Measurements from ENCODE around the gene SLC1A5. TPM values are rescaled to one million over a fixed set of nuclear protein-coding genes. Genes with fewer than 3 reads are reported as not detected.

The SLC1A5 gene
- 116 and 189 TPM in 2 replicates for total RNA-seq (2014; rRNA removed; shearing (Covaris generic); ENCODE audit: low replicate concordance)

- Histone ChIP-seq H3K79me2 (ENCODE audit: low read length) (peaks cover 49% of the 10 kb centered on the region), H3K4me3 (ENCODE audit: low read length) (peak within 1 kb of the TSS; percentile 92), H3K36me3 (ENCODE audit: insufficient read depth, low read length) (peaks cover 15% of the 10 kb centered on the region), H4K20me1 (ENCODE audit: insufficient read depth, low read depth, low read length) (peaks cover 36% of the 10 kb centered on the region), H3K9ac (ENCODE audit: low read length) (peak within 1 kb of the TSS; percentile 87), H3K4me1 (ENCODE audit: low read length) (peaks cover 28% of the 10 kb centered on the region), H3K27me3 (ENCODE audit: low read length) (no peaks in the 10 kb centered on the region), H3K4me2 (ENCODE audit: low read depth, low read length, poor library complexity, severe bottlenecking) (peak within 1 kb of the TSS; percentile 75), H3K27ac (ENCODE audit: low read length) (peak within 1 kb of the TSS; percentile 88), H2AFZ (ENCODE audit: low read length) (no peak within 1 kb of the TSS), H3K9me3 (ENCODE audit: low read length) (no peaks in the 10 kb centered on the region), H3K9me2 (replicated peaks; ENCODE audit: insufficient read depth, low read length) (no peaks in the 10 kb centered on the region)
- peak; percentile 99 for DNase-seq
These were observed at the start of gene SLC1A5 for GRCh38 chr19:46788262-46788967. Gene SLC1A5 (minus strand): TSS chr19:46788594. CDS start chr19:46787965, 629 bp downstream.

GRCh38 chr19:46838160-46838559 is 49.8 kb upstream of the SLC1A5 start:
- no peak overlapping the region for H2AFZ ChIP-seq (ENCODE audit: low read length)
- H3K79me2 ChIP-seq (ENCODE audit: low read length), result no peaks in the 10 kb centered on the region
- DNase-seq, result no peak
- H3K4me3 ChIP-seq (ENCODE audit: low read length), result no peak overlapping the region
- no peak overlapping the region for H3K4me2 ChIP-seq (ENCODE audit: low read depth, low read length, poor library complexity, severe bottlenecking)
- H3K9me3 ChIP-seq (ENCODE audit: low read length), result no peaks in the 10 kb centered on the region
- no peaks in the 10 kb centered on the region for H3K36me3 ChIP-seq (ENCODE audit: insufficient read depth, low read length)
- no peaks in the 10 kb centered on the region for H3K4me1 ChIP-seq (ENCODE audit: low read length)
- no peaks in the 10 kb centered on the region for H3K9me2 ChIP-seq (replicated peaks; ENCODE audit: insufficient read depth, low read length)
- H3K9ac ChIP-seq (ENCODE audit: low read length), result no peak overlapping the region
- no peaks in the 10 kb centered on the region for H3K27me3 ChIP-seq (ENCODE audit: low read length)
- H3K27ac ChIP-seq (ENCODE audit: low read length), result no peak overlapping the region
- no peaks in the 10 kb centered on the region for H4K20me1 ChIP-seq (ENCODE audit: insufficient read depth, low read depth, low read length)

DNA sequence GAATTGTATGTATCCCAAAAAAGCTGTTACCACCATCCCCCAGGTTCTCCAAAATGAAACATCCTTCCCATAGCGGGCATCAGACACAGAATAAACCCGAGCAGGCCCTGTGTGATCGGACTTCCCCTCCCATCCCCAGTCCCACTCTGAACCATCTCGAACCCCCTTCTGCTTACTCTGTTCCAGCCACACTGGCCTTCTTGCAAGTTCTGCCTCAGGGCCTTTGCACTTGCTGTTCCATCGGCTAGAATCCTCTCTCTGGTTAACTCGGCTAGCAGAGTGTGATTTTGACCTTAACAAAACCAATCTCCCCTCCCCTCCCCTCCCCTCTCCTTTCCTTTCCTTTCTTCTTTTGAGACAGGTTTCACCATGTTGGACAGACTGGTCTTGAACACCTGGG is 46.6 kb upstream of the SLC1A5 start:
- Histone ChIP-seq H3K36me3 (ENCODE audit: insufficient read depth, low read length) (no peaks in the 10 kb centered on the region), H3K9me3 (ENCODE audit: low read length) (no peaks in the 10 kb centered on the region)

GRCh38 chr19:46834121-46834520 is 45.7 kb upstream of the SLC1A5 start:
- no peaks in the 10 kb centered on the region for H4K20me1 ChIP-seq (ENCODE audit: insufficient read depth, low read depth, low read length)
- no peak overlapping the region for H2AFZ ChIP-seq (ENCODE audit: low read length)
- DNase-seq, result no peak
- no peak overlapping the region for H3K9ac ChIP-seq (ENCODE audit: low read length)
- H3K27ac ChIP-seq (ENCODE audit: low read length), result no peak overlapping the region
- H3K4me3 ChIP-seq (ENCODE audit: low read length), result no peak overlapping the region
- no peaks in the 10 kb centered on the region for H3K9me3 ChIP-seq (ENCODE audit: low read length)
- H3K9me2 ChIP-seq (replicated peaks; ENCODE audit: insufficient read depth, low read length), result no peaks in the 10 kb centered on the region
- H3K27me3 ChIP-seq (ENCODE audit: low read length), result no peaks in the 10 kb centered on the region
- no peaks in the 10 kb centered on the region for H3K79me2 ChIP-seq (ENCODE audit: low read length)
- H3K4me2 ChIP-seq (ENCODE audit: low read depth, low read length, poor library complexity, severe bottlenecking), result no peak overlapping the region
- no peaks in the 10 kb centered on the region for H3K36me3 ChIP-seq (ENCODE audit: insufficient read depth, low read length)
- H3K4me1 ChIP-seq (ENCODE audit: low read length), result no peaks in the 10 kb centered on the region

More for the DNA sequence above, 46.6 kb upstream of the SLC1A5 start:
- Histone ChIP-seq H3K27me3 (ENCODE audit: low read length) (no peaks in the 10 kb centered on the region), H3K9ac (ENCODE audit: low read length) (no peak overlapping the region), H3K27ac (ENCODE audit: low read length) (no peak overlapping the region), H3K79me2 (ENCODE audit: low read length) (no peaks in the 10 kb centered on the region), H4K20me1 (ENCODE audit: insufficient read depth, low read depth, low read length) (no peaks in the 10 kb centered on the region), H2AFZ (ENCODE audit: low read length) (no peak overlapping the region), H3K4me3 (ENCODE audit: low read length) (no peak overlapping the region), H3K9me2 (replicated peaks; ENCODE audit: insufficient read depth, low read length) (no peaks in the 10 kb centered on the region), H3K4me2 (ENCODE audit: low read depth, low read length, poor library complexity, severe bottlenecking) (no peak overlapping the region), H3K4me1 (ENCODE audit: low read length) (no peaks in the 10 kb centered on the region)
- no peak for DNase-seq

DNA sequence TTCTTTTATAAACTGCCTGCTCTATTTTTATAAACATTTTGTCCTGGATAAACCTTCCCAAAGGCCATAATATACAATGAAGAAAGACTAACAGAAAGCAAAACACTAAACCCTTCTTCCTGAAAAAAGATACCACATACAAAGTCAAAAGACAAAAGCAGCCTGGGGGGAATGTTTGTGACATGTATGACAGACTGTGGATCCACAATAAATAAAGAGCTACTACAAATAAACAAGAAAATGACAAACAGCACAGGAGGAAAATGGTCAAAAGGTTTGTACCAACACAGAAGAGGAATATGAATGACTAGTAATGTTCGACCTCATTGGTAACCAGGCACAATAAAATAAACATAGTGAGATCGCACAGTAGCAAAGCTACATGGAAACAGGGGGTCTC is 42.5 kb upstream of the SLC1A5 start:
- no peak for DNase-seq
- Histone ChIP-seq H3K79me2 (ENCODE audit: low read length) (no peaks in the 10 kb centered on the region), H3K9ac (ENCODE audit: low read length) (no peak overlapping the region), H3K36me3 (ENCODE audit: insufficient read depth, low read length) (no peaks in the 10 kb centered on the region), H3K4me3 (ENCODE audit: low read length) (no peak overlapping the region), H3K9me2 (replicated peaks; ENCODE audit: insufficient read depth, low read length) (no peaks in the 10 kb centered on the region), H3K4me1 (ENCODE audit: low read length) (no peaks in the 10 kb centered on the region), H2AFZ (ENCODE audit: low read length) (no peak overlapping the region), H3K9me3 (ENCODE audit: low read length) (no peaks in the 10 kb centered on the region), H3K27me3 (ENCODE audit: low read length) (no peaks in the 10 kb centered on the region), H3K4me2 (ENCODE audit: low read depth, low read length, poor library complexity, severe bottlenecking) (no peak overlapping the region), H4K20me1 (ENCODE audit: insufficient read depth, low read depth, low read length) (no peaks in the 10 kb centered on the region), H3K27ac (ENCODE audit: low read length) (no peak overlapping the region)

DNA sequence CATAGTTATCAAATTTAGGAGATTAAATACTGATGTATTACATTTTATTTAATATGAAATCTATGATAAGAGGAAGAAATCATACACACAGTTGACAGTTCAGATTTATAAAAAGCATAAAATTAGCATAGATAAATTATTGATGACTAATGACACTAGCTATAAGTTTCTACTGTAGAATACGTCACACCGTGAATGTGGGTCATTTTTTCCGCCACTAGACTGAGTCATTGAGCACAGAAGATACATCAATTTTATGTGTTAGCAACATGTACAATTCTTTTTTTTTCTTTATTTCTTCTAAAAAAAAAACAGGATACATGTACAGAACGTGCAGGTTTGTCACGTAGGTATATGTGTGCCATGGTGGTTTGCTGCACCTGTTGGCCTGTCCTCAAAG is 40.1 kb upstream of the SLC1A5 start:
- Histone ChIP-seq H2AFZ (ENCODE audit: low read length) (no peak overlapping the region), H3K9ac (ENCODE audit: low read length) (no peak overlapping the region), H3K9me2 (replicated peaks; ENCODE audit: insufficient read depth, low read length) (no peaks in the 10 kb centered on the region), H3K27me3 (ENCODE audit: low read length) (no peaks in the 10 kb centered on the region), H3K79me2 (ENCODE audit: low read length) (no peaks in the 10 kb centered on the region), H3K4me1 (ENCODE audit: low read length) (no peaks in the 10 kb centered on the region), H3K4me3 (ENCODE audit: low read length) (no peak overlapping the region), H3K9me3 (ENCODE audit: low read length) (no peaks in the 10 kb centered on the region), H3K36me3 (ENCODE audit: insufficient read depth, low read length) (no peaks in the 10 kb centered on the region), H4K20me1 (ENCODE audit: insufficient read depth, low read depth, low read length) (no peaks in the 10 kb centered on the region), H3K27ac (ENCODE audit: low read length) (no peak overlapping the region), H3K4me2 (ENCODE audit: low read depth, low read length, poor library complexity, severe bottlenecking) (no peak overlapping the region)
- DNase-seq, result no peak

- Histone ChIP-seq H3K9me2 (replicated peaks; ENCODE audit: insufficient read depth, low read length) (no peaks in the 10 kb centered on the region), H3K27me3 (ENCODE audit: low read length) (no peaks in the 10 kb centered on the region), H2AFZ (ENCODE audit: low read length) (no peak overlapping the region), H4K20me1 (ENCODE audit: insufficient read depth, low read depth, low read length) (no peaks in the 10 kb centered on the region), H3K27ac (ENCODE audit: low read length) (no peak overlapping the region), H3K79me2 (ENCODE audit: low read length) (no peaks in the 10 kb centered on the region), H3K36me3 (ENCODE audit: insufficient read depth, low read length) (no peaks in the 10 kb centered on the region), H3K4me3 (ENCODE audit: low read length) (no peak overlapping the region), H3K9ac (ENCODE audit: low read length) (no peak overlapping the region), H3K9me3 (ENCODE audit: low read length) (no peaks in the 10 kb centered on the region), H3K4me2 (ENCODE audit: low read depth, low read length, poor library complexity, severe bottlenecking) (no peak overlapping the region), H3K4me1 (ENCODE audit: low read length) (peaks cover 8% of the 10 kb centered on the region; the same call in 1 of the 2 replicates)
- DNase-seq, result no peak
These were observed 37.3 kb upstream of the SLC1A5 start for GRCh38 chr19:46825731-46826055.

DNA sequence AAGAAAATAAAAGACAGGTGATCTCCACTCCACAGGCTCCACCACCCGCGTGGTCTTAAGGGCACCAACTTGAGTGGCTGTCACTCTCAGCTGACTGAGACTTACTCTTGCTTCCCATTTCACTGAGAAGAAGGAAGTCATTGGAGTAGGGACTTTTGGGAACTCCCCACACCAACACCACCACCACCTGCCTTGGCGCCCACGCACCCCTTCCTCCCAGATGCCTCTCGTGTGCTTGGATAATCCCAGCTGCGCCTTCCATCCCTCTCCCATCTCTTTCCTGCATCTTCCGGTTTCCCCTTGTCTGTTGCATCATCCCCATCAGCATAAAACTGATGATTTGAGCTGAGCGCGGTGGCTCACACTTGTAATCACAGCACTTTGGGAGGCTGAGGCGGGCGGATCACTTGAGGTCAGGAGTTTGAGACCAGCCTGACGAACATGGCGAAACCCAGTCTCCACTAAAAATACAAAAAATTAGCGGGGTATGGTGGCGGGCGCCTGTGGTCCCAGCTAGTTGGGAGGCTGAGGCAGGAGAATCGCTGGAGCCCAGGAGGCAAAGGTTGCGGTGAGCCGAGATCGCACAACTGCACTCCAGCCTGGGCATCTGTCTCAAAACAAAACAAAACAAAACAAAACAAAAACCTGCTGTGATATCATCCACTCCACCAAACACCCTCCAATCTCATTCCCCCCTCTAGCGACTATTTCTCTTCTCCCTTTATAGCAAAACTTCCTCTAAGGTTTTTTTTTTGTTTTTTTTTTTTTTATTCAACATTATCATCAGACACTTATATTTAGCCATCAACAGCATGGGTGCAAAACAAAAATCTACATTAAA is 36.7 kb upstream of the SLC1A5 start:
- H3K9me2 ChIP-seq (replicated peaks; ENCODE audit: insufficient read depth, low read length), result no peaks in the 10 kb centered on the region
- no peak for DNase-seq
- peaks cover 8% of the 10 kb centered on the region; the same call in 1 of the 2 replicates for H3K4me1 ChIP-seq (ENCODE audit: low read length)
- no peaks in the 10 kb centered on the region for H4K20me1 ChIP-seq (ENCODE audit: insufficient read depth, low read depth, low read length)
- no peak overlapping the region for H3K4me2 ChIP-seq (ENCODE audit: low read depth, low read length, poor library complexity, severe bottlenecking)
- no peak overlapping the region for H2AFZ ChIP-seq (ENCODE audit: low read length)
- H3K36me3 ChIP-seq (ENCODE audit: insufficient read depth, low read length), result no peaks in the 10 kb centered on the region
- no peaks in the 10 kb centered on the region for H3K27me3 ChIP-seq (ENCODE audit: low read length)
- H3K9me3 ChIP-seq (ENCODE audit: low read length), result no peaks in the 10 kb centered on the region
- H3K79me2 ChIP-seq (ENCODE audit: low read length), result no peaks in the 10 kb centered on the region
- no peak overlapping the region for H3K9ac ChIP-seq (ENCODE audit: low read length)
- no peak overlapping the region for H3K27ac ChIP-seq (ENCODE audit: low read length)
- H3K4me3 ChIP-seq (ENCODE audit: low read length), result no peak overlapping the region
